IPS-15b (cell line): ENCODE data around the gene VSTM2B.

Source experiments
- H3K27me3 ChIP-seq: one replicate; pipeline ENCODE4 v1.6.1; 2013; ENCODE audit warnings: low read length; ENCODE audit not compliant: control insufficient read depth, insufficient read depth
- H3K36me3 ChIP-seq: one replicate; pipeline ENCODE4 v1.6.1; 2013; ENCODE audit warnings: low read length; ENCODE audit not compliant: control insufficient read depth, insufficient read depth
- H3K4me1 ChIP-seq: one replicate; pipeline ENCODE4 v1.6.1; 2013; ENCODE audit warnings: mild to moderate bottlenecking, low read length; ENCODE audit not compliant: control insufficient read depth, insufficient read depth
- H3K4me3 ChIP-seq: one replicate; pipeline ENCODE4 v1.5.1; 2013; ENCODE audit warnings: low read depth, low read length
- H3K9ac ChIP-seq: one replicate; pipeline ENCODE4 v1.6.1; 2013; ENCODE audit warnings: low read depth, mild to moderate bottlenecking, low read length
- H3K9me3 ChIP-seq: one replicate; pipeline ENCODE4 v1.6.1; 2013; ENCODE audit warnings: mild to moderate bottlenecking, low read length; ENCODE audit not compliant: control insufficient read depth, insufficient read depth

VSTM2B gene

DNA sequence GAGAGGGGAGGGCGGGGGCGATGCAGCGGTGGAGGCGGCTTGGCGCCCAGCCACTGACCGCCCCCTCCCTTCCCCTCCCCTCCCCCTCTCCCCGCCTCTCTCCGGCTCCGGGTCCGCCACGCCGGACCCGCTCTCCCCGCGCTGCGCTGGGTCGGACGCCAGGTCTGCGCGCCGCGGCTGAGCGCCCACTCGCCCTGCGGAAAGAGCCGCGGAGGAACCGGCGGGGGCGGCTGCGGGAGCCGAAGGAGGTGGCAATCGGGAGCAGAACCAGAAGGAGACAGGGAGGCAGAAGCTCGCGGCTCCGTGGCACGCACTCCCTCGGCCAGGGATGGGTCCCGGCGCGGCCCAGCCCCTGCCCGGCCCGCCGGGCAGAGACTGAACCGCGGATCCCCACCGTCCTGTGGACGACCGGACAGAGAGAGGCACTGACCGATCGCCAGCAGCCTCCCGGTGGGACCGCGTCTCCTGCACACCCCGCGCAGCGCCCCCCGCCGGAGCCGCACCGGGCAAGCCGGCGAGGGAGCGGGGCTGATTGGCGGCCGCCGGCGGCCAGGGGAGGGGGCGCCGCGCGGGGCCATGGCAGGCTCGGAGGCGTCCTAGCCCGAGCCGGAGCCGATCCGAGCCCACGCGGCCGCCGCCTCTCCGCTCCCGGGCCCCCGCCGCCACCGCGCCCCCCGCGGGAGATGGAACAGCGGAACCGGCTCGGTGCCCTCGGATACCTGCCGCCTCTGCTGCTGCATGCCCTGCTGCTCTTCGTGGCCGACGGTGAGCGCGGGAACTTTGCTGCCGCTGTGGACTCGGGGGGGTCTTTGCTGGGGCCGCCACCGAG, at the start of gene VSTM2B:
TSS of gene VSTM2B (plus strand) at position 94 of the 829 bp plus-strand sequence. CDS start at position 684, 590 bp downstream.
- Histone ChIP-seq H3K27me3 (peaks cover 76% of the 10 kb centered on the region), H3K36me3 (no peaks in the 10 kb centered on the region), H3K4me1 (peaks cover 7% of the 10 kb centered on the region), H3K4me3 (peak within 1 kb of the TSS; percentile 67), H3K9ac (no peak within 1 kb of the TSS), H3K9me3 (no peaks in the 10 kb centered on the region)

DNA sequence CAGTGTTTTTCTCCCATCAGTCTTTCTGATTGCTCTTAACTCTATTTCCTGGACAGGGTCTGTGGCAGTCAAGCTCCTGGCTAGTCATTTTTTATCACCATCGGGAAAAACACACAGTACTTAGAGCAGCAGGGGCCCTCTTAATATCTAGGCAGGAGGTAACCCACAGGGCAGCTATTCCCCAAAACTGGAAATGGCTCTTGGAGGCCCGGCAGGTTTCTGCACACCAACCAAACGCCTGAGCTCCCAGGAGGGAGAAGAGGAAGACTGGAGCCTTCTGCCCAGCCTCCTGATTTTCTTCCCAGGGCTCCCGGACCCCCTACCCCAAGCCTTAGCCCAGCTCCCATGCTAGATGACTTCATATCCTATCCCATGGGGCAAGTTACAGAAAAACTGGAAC, 49.3 kb upstream of the VSTM2B start:
- H3K27me3 ChIP-seq, result no peaks in the 10 kb centered on the region
- no peaks in the 10 kb centered on the region for H3K9me3 ChIP-seq
- no peaks in the 10 kb centered on the region for H3K4me1 ChIP-seq
- no peak overlapping the region for H3K9ac ChIP-seq
- H3K36me3 ChIP-seq, result no peaks in the 10 kb centered on the region
- no peak overlapping the region for H3K4me3 ChIP-seq

DNA sequence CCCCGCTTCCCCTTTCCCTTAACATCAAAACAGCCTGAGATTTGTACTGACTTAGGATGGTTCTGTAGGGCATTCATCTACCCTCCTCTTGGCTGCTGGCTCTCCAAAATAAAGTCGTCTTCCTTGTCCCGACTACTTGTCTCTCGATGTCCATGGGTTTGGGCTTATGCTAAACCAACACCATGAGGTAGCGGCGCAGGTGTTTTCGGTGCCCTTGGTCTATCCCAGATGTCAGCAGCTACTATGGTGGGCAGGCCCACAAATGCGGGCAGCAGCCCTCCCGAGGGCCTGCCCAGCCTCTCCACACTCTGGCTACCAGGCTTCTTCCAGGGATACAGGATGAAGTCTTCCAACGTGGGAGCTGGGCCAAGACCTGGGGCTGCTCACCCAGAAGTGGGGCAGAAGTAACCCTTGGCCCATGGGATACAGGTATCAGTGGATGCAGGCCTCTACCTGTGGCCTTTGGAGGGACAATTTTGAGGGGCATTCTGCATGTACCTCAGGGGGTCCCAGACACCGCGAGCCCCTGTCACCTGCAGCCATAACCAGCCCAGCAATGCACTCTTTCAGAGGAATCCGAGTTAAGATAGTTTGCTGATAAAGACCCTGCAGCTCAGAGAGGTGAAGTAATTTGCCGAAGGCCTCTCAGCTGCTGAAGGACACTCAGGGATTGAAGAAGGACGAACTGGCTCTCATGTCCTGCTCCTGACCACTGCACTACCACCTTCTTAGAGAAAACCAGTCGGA, 47.8 kb upstream of the VSTM2B start:
- Histone ChIP-seq H3K27me3 (no peaks in the 10 kb centered on the region), H3K36me3 (no peaks in the 10 kb centered on the region), H3K4me3 (no peak overlapping the region), H3K9ac (no peak overlapping the region), H3K9me3 (no peaks in the 10 kb centered on the region), H3K4me1 (no peaks in the 10 kb centered on the region)

DNA sequence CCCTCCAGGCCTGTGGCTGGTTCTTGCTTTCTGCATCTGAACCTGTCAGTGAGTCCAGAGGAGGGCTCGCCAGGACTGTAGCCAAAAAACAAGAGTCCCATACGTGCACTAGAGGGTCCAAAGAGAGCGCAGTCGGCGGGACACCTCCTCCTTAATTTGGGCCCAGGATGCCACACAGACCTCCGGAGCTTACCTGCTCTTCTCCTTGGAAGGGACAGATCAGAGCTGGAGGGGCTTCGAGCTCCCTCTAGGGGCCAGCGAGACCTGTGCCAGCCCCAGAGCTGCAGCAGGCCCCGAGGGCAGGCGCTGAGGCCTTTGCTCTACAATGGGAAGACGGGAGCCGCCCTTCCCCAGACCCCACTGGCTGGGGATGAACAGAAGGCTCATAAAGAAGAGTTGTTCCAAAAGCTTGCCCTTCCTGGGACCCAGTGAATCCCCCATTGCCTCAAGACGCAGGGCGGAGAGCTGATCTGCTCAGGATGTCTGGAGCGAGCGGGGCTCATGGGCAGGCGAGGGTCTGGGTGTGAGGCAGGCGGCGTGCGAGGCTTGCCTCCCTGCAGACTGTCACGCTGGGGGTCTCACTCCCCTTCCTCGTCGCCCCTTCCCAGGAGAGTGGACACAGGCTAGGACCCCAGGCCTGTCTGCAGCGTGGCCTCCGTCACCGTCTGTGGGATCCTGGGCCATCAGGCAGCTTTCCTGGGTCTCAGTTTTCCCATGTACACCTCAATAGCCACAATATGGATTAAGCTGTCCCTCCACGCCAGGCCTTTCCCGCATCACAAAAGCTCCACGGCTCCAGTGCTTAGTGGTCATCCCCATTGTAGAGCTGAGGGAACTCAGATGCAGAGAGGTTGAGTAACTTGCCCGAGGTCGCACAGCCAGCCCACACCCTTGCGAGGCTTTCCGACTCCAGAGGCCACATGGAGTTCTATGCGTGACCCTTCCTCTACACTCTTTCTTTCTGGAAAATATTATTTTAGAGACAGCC, 46.9 kb upstream of the VSTM2B start:
- H3K4me1 ChIP-seq, result no peaks in the 10 kb centered on the region
- H3K27me3 ChIP-seq, result no peaks in the 10 kb centered on the region
- H3K4me3 ChIP-seq, result no peak overlapping the region
- no peaks in the 10 kb centered on the region for H3K36me3 ChIP-seq
- no peaks in the 10 kb centered on the region for H3K9me3 ChIP-seq
- H3K9ac ChIP-seq, result no peak overlapping the region

DNA sequence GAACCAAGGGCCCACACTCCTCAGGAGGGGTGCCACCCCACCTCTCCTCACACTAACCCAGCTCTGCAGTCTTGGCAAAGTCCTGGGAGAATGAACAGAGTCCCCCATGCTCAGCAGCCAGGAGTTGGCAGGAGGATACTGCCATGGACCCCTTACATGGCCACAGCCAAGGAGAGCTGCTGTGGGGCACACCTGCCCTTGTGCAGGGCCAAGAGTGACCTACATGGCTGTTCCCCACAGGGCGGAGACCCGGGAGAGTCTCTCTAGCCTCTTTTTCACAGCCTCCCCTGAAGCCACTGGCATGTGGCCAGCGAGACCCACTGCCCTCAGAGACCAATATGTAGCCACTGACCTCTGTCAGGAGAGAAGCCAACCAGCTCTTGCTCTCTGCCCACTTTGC, 45.9 kb upstream of the VSTM2B start:
- Histone ChIP-seq H3K9me3 (no peaks in the 10 kb centered on the region), H3K27me3 (no peaks in the 10 kb centered on the region)

DNA sequence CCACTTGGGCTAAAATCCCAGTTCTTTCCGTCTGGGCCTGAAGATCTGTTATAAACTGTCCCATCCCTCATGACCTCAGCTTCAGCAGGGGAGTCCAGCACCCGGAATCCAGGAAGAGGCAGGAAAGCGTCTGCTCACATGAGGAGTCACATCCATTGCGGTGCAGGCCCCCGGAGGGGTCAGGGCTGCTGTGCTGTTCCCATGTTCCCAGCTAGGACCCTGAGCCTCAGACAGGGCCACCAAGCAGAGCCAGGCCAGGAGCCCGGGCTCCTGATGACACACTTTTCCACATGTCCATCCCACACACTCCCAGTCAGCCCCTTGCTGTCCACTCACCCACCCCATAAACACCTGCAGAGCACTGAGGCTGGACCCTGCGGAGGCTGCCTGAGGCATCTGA, 45.3 kb upstream of the VSTM2B start:
- Histone ChIP-seq H3K27me3 (no peaks in the 10 kb centered on the region), H3K36me3 (no peaks in the 10 kb centered on the region), H3K4me1 (no peaks in the 10 kb centered on the region), H3K9ac (no peak overlapping the region), H3K4me3 (no peak overlapping the region), H3K9me3 (no peaks in the 10 kb centered on the region)

More for the DNA sequence above, 45.9 kb upstream of the VSTM2B start:
- no peak overlapping the region for H3K4me3 ChIP-seq
- no peaks in the 10 kb centered on the region for H3K4me1 ChIP-seq
- H3K9ac ChIP-seq, result no peak overlapping the region
- H3K36me3 ChIP-seq, result no peaks in the 10 kb centered on the region

DNA sequence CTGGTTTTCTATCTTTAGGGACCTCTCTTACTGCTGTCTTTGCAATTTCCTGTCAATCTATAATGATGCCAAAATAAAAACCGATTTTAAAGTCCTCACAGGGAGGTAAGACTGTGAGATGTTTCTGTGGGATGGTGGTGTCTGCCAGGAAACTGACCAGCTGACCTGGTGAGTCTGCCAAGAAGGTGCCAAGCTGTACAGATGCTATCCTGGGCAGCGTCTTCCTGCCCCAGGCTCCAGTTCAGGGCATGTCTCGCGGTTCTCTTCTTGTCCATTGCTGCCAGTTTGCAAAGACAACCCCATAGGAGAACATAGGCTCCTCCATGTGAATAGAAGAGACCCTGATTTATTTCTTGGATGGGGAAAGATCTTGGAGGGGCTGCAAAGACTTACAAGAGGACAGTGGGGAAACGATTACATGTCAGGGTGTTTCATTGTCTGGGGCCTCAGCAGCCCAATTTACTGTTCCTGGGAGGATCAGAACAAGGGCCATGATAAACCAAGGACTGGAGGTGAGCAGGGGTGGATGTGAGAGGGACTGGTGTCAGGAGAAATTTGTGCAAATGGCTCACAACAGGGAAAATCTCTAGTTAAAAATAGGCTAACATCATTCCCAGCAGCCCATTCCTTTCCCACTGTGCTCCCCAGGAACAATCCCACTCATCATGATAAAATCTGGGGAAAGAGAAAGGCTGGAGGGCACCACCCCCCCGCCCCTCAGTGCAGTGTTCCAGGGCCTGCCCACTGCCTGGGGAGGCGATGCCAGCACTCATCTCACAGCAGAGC, 42.7 kb upstream of the VSTM2B start:
- Histone ChIP-seq H3K9ac (no peak overlapping the region), H3K36me3 (no peaks in the 10 kb centered on the region), H3K4me3 (no peak overlapping the region), H3K4me1 (no peaks in the 10 kb centered on the region), H3K9me3 (no peaks in the 10 kb centered on the region), H3K27me3 (no peaks in the 10 kb centered on the region)

DNA sequence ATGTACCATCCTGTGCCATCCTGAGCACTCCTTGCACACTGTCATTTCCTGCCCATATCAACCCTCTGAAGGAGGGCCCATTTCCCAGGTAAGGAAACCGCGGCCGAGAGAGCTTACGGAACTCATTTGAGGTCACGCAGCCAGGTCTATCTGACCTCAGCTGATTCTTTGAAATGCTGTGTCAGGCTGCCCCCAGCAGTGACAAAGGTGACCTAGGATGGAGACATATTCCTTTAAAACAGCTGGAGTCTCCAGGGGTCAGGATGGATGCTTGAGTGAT, 42.2 kb upstream of the VSTM2B start:
- Histone ChIP-seq H3K36me3 (no peaks in the 10 kb centered on the region), H3K27me3 (no peaks in the 10 kb centered on the region), H3K9me3 (no peaks in the 10 kb centered on the region)

DNA sequence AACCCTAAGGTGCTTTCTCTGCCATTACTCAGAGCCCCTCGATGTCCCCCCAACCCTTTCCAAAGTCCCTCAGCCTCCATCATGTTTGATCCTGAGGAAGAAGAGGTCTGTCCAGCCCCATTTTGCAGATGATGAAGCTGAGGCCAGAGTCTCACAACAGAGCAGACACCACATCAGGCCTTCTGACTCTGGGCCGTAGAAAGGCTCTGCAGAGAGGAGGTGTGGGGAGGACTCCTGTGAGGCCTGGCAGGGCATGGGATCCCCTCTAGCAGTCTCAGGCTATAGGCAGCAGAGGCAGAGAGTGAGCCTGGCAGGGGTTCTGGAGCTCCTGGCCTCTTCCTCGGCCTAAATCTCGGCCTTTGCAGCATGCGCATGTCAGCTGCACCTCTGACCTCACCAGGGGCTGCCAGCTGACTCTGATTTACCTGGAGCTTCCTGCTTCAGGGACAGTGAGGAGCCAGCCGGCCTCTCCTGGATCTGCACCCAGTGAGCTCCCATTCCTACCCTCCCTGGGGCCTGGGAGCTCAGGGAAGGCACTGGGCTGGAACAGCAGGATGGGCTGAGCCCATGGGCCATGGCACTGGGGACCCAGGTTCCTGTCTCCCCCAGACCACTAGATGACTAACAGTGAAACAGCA, 41.7 kb upstream of the VSTM2B start:
- H3K27me3 ChIP-seq, result no peaks in the 10 kb centered on the region
- H3K4me3 ChIP-seq, result no peak overlapping the region
- no peaks in the 10 kb centered on the region for H3K9me3 ChIP-seq

More for the DNA sequence above, 42.2 kb upstream of the VSTM2B start:
- Histone ChIP-seq H3K9ac (no peak overlapping the region), H3K4me3 (no peak overlapping the region), H3K4me1 (no peaks in the 10 kb centered on the region)

DNA sequence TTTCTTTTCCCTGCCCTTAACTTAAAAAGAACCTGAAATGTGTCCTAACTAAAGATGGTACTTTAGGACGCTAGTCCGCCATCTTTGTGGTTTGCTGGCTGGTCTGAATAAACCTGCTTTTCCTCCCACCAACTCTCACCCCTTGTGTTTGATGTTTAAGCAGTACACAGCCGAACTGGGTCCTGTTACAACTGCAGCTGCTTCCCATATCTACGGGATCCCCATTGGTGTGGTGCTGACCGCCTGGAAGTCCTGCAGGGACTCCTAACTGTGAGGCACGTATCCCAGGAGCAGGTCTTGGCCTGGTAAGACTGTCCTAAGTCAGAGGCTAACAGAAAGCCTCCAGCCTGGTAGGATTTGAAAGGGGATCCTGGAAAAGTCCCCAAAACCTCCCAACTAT, 40.9 kb upstream of the VSTM2B start:
- no peaks in the 10 kb centered on the region for H3K27me3 ChIP-seq
- H3K4me1 ChIP-seq, result no peaks in the 10 kb centered on the region
- no peaks in the 10 kb centered on the region for H3K36me3 ChIP-seq
- no peaks in the 10 kb centered on the region for H3K9me3 ChIP-seq
- no peak overlapping the region for H3K4me3 ChIP-seq
- no peak overlapping the region for H3K9ac ChIP-seq

More for the DNA sequence above, 41.7 kb upstream of the VSTM2B start:
- H3K4me1 ChIP-seq, result no peaks in the 10 kb centered on the region
- H3K9ac ChIP-seq, result no peak overlapping the region
- no peaks in the 10 kb centered on the region for H3K36me3 ChIP-seq
